ENCODE measurements around the gene DACT2. TPM values are rescaled to one million over a fixed set of nuclear protein-coding genes. Genes with fewer than 3 reads are reported as not detected.
"Not testable (repeated sequence)": the region's sequence is repeated elsewhere in the genome, so short reads cannot be mapped to it uniquely, and the experiment has no call there.

The DACT2 gene
- total and polyA plus RNA-seq, 4 donors = 0.25 to 2.8 (median 0.88) TPM

DNA sequence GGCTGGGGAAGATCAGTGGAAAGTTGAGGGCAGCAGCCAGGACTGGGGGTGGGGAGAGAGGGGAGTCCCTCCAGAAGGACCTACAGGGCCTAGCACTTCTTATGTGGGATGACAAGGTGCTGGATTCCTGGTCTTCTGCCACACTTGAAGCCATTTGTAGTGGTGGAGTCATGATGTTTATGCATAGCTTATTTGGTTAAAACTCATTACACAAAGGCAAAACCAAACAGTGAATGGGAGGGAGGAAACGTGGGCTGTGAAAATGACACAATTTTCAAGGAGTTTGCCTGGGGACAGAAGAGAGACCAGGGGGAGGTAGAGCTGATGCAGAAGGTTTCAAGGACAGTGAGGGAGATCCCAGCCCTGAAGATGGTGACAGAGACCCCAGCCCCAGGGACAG is 50.8 kb downstream of the DACT2 start:
- H3K4me1 ChIP-seq (ENCODE audit: control insufficient read depth in 4 of 4, insufficient read depth in 4 of 4, low read length in 3 of 4) = peaks cover 19 to 88% (median 62%) of the 10 kb centered on the region in 4 donors
- 22% methylated on average over 1 of the region's 1 CpG for WGBS
- no peak for TF ChIP-seq RAD21 (IDR thresholded peaks at IDR 0.05)
- TF ChIP-seq SP1 (IDR thresholded peaks at IDR 0.05) = no peak
- no peak for TF ChIP-seq GABPA (IDR thresholded peaks at IDR 0.05 in 1 of 2, conservative IDR thresholded peaks at IDR 0.05 in 1 of 2)
- no peak for TF ChIP-seq FOXA2 (IDR thresholded peaks at IDR 0.05)
- TF ChIP-seq EGR1 (IDR thresholded peaks at IDR 0.05; ENCODE audit: low read depth in 2 of 2) = no peak
- peak in 1 of 2 donors; percentile 25 for TF ChIP-seq RXRA (IDR thresholded peaks at IDR 0.05)
- TF ChIP-seq ZBTB33 (IDR thresholded peaks at IDR 0.05) = no peak
- H3K4me3 ChIP-seq (ENCODE audit: low read depth in 1 of 3, low read length in 3 of 3) = no peak overlapping the region
- no peaks in the 10 kb centered on the region for H3K9me3 ChIP-seq (ENCODE audit: control insufficient read depth in 4 of 4, low read length in 3 of 4)
- no peak for DNase-seq (ENCODE audit: low spot score)
- H3K27ac ChIP-seq (ENCODE audit: low read depth in 1 of 2, low read length in 2 of 2) = peak overlapping the region; percentile 10 to 55
- no peak overlapping the region for H3K9ac ChIP-seq (ENCODE audit: low read depth in 1 of 2, low read length in 2 of 2)
- H3K27me3 ChIP-seq (ENCODE audit: control insufficient read depth in 4 of 4, insufficient read depth in 4 of 4, low read length in 3 of 4) = no peaks in the 10 kb centered on the region
- H3K36me3 ChIP-seq (ENCODE audit: control insufficient read depth in 4 of 4, insufficient read depth in 3 of 4, low read depth in 1 of 4, low read length in 3 of 4) = no peaks in the 10 kb centered on the region

DNA sequence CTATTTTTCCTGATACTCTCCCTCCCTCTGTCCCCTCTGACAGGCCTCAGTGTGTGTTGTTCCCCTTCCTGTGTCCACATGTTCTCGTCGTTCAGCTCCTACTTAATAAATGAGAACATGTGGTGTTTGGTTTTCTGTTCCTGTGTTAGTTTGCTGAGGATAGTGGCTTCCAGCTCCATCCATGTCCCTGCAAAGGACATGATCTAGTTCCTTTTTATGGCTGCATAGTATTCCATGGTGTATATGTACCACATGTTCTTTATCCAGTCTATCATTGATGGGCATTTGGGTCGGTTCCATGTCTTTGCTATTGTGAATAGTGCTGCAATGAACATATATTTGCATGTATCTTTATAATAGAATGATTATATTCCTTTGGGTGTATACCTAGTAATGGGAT is 51.8 kb downstream of the DACT2 start:
- H3K36me3 ChIP-seq (ENCODE audit: control insufficient read depth in 4 of 4, insufficient read depth in 3 of 4, low read depth in 1 of 4, low read length in 3 of 4); DNase-seq (ENCODE audit: low spot score); H3K9me3 ChIP-seq (ENCODE audit: control insufficient read depth in 4 of 4, low read length in 3 of 4); H3K9ac ChIP-seq (ENCODE audit: low read depth in 1 of 2, low read length in 2 of 2); H3K27ac ChIP-seq (ENCODE audit: low read depth in 1 of 2, low read length in 2 of 2); H3K27me3 ChIP-seq (ENCODE audit: control insufficient read depth in 4 of 4, insufficient read depth in 4 of 4, low read length in 3 of 4); H3K4me3 ChIP-seq (ENCODE audit: low read depth in 1 of 3, low read length in 3 of 3): not testable (repeated sequence)
- peaks cover 20 to 88% (median 61%) of the 10 kb centered on the region in 4 donors for H3K4me1 ChIP-seq (ENCODE audit: control insufficient read depth in 4 of 4, insufficient read depth in 4 of 4, low read length in 3 of 4)
- WGBS = 95% methylated on average over 3 of the region's 3 CpGs

DNA sequence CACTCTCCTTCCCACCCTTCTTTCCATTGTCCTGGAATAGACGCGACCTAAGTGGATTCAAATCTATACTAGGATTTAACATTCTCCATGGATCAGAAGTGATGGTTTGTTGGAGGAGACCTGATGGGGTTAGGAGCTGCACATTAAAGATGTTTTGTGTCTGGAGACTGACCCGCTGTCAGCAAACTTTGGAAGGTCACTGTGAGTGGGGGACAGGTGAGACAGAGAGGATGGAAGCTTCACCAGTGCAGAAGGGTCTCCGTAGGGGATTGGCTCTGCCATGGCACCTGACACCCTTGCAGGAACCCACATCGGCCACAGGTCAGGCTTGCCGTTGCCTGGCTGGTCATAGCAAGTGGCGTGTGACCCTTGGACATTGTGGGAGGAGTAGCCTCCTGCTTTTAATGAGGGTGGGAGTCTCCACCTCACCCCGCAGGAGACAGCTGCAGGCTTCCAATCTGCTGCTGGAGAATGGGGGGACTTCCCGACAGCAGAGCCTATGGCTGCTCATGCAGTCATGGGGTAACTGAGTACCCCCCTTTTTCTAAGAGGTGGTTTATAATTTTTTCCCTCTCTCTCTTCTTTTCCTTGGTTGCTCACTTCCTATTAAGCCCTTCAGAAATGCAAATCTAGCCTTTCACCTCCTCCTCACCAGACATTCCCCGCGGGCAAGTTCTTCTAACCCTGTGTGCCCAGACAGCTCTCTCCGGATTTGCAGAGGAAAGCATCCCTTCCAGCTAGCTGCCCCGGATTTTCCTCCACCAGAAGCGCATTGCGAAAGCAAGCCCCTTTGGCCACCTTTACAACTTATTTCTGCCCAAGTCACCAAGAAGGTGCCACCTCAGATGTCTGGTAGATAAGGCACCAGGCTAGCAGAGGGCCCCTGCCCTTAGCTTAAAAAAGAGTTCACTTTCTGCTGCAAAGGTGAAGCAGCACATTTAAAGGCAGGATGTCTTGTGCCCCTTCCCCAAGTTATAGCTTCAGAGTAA is 53.5 kb downstream of the DACT2 start:
- no peaks in the 10 kb centered on the region for H3K9me3 ChIP-seq (ENCODE audit: control insufficient read depth in 4 of 4, low read length in 3 of 4)
- peaks cover 22 to 84% (median 56%) of the 10 kb centered on the region in 4 donors for H3K4me1 ChIP-seq (ENCODE audit: control insufficient read depth in 4 of 4, insufficient read depth in 4 of 4, low read length in 3 of 4)
- 65% methylated on average over 15 of the region's 15 CpGs for WGBS
- H3K36me3 ChIP-seq (ENCODE audit: control insufficient read depth in 4 of 4, insufficient read depth in 3 of 4, low read depth in 1 of 4, low read length in 3 of 4) = no peaks in the 10 kb centered on the region
- H3K4me3 ChIP-seq (ENCODE audit: low read depth in 1 of 3, low read length in 3 of 3) = no peak overlapping the region
- no peak for DNase-seq (ENCODE audit: low spot score)
- TF ChIP-seq HNF4A (conservative IDR thresholded peaks at IDR 0.05) (peak; percentile 64 to 65), RAD21 (IDR thresholded peaks at IDR 0.05) (no peak), SP1 (IDR thresholded peaks at IDR 0.05) (peak; percentile 46), RXRA (IDR thresholded peaks at IDR 0.05) (peak in 1 of 2 donors; percentile 32)
- H3K27me3 ChIP-seq (ENCODE audit: control insufficient read depth in 4 of 4, insufficient read depth in 4 of 4, low read length in 3 of 4) = no peaks in the 10 kb centered on the region
- no peak overlapping the region for H3K9ac ChIP-seq (ENCODE audit: low read depth in 1 of 2, low read length in 2 of 2)
- peak overlapping the region in 1 of 2 donors; percentile 94 for H3K27ac ChIP-seq (ENCODE audit: low read depth in 1 of 2, low read length in 2 of 2)

GRCh38 chr6:168265394-168265793 is 54.2 kb downstream of the DACT2 start:
- 86% methylated on average over 15 of the region's 15 CpGs for whole genome bisulfite sequencing
- no peak for DNase-seq (ENCODE audit: low spot score)
- H3K27me3 ChIP-seq (ENCODE audit: control insufficient read depth in 4 of 4, insufficient read depth in 4 of 4, low read length in 3 of 4) = no peaks in the 10 kb centered on the region
- peak overlapping the region; percentile 94 to 96 for H3K27ac ChIP-seq (ENCODE audit: low read depth in 1 of 2, low read length in 2 of 2)
- peak overlapping the region in 1 of 2 donors; percentile 21 for H3K9ac ChIP-seq (ENCODE audit: low read depth in 1 of 2, low read length in 2 of 2)
- no peaks in the 10 kb centered on the region for H3K36me3 ChIP-seq (ENCODE audit: control insufficient read depth in 4 of 4, insufficient read depth in 3 of 4, low read depth in 1 of 4, low read length in 3 of 4)
- H3K4me1 ChIP-seq (ENCODE audit: control insufficient read depth in 4 of 4, insufficient read depth in 4 of 4, low read length in 3 of 4) = peaks cover 21 to 84% (median 58%) of the 10 kb centered on the region in 4 donors
- no peak overlapping the region for H3K4me3 ChIP-seq (ENCODE audit: low read depth in 1 of 3, low read length in 3 of 3)
- H3K9me3 ChIP-seq (ENCODE audit: control insufficient read depth in 4 of 4, low read length in 3 of 4) = no peaks in the 10 kb centered on the region
- TF ChIP-seq RAD21 (IDR thresholded peaks at IDR 0.05) (no peak), NR2F2 (IDR thresholded peaks at IDR 0.05) (no peak), YY1 (IDR thresholded peaks at IDR 0.05) (no peak), EGR1 (IDR thresholded peaks at IDR 0.05; ENCODE audit: low read depth in 2 of 2) (no peak), ZBTB33 (IDR thresholded peaks at IDR 0.05) (no peak), SP1 (IDR thresholded peaks at IDR 0.05) (no peak), FOXA2 (IDR thresholded peaks at IDR 0.05) (no peak)
- TF ChIP-seq, protein P1, sequence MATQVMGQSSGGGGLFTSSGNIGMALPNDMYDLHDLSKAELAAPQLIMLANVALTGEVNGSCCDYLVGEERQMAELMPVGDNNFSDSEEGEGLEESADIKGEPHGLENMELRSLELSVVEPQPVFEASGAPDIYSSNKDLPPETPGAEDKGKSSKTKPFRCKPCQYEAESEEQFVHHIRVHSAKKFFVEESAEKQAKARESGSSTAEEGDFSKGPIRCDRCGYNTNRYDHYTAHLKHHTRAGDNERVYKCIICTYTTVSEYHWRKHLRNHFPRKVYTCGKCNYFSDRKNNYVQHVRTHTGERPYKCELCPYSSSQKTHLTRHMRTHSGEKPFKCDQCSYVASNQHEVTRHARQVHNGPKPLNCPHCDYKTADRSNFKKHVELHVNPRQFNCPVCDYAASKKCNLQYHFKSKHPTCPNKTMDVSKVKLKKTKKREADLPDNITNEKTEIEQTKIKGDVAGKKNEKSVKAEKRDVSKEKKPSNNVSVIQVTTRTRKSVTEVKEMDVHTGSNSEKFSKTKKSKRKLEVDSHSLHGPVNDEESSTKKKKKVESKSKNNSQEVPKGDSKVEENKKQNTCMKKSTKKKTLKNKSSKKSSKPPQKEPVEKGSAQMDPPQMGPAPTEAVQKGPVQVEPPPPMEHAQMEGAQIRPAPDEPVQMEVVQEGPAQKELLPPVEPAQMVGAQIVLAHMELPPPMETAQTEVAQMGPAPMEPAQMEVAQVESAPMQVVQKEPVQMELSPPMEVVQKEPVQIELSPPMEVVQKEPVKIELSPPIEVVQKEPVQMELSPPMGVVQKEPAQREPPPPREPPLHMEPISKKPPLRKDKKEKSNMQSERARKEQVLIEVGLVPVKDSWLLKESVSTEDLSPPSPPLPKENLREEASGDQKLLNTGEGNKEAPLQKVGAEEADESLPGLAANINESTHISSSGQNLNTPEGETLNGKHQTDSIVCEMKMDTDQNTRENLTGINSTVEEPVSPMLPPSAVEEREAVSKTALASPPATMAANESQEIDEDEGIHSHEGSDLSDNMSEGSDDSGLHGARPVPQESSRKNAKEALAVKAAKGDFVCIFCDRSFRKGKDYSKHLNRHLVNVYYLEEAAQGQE (IDR thresholded peaks at IDR 0.05) = no peak

All from liver (tissue), 9 donors.